Astrocyte (in vitro differentiated cells and primary cell): ENCODE results near the gene TOGARAM2.

Source experiments
- EZH2 ChIP-seq: IDR thresholded peaks from 2 replicates; pipeline ENCODE4 v1.6.1; 2012; ENCODE audit warnings: mild to moderate bottlenecking, low read length, inconsistent platforms; ENCODE audit not compliant: insufficient read depth
- TF ChIP-seq, protein P1 (sequence below): IDR thresholded peaks from 2 replicates; pipeline ENCODE4 v1.5.1; 2011; ENCODE audit warnings: low read depth, mild to moderate bottlenecking, inconsistent platforms, low read length, moderate library complexity; ENCODE audit not compliant: insufficient read depth

DNA sequence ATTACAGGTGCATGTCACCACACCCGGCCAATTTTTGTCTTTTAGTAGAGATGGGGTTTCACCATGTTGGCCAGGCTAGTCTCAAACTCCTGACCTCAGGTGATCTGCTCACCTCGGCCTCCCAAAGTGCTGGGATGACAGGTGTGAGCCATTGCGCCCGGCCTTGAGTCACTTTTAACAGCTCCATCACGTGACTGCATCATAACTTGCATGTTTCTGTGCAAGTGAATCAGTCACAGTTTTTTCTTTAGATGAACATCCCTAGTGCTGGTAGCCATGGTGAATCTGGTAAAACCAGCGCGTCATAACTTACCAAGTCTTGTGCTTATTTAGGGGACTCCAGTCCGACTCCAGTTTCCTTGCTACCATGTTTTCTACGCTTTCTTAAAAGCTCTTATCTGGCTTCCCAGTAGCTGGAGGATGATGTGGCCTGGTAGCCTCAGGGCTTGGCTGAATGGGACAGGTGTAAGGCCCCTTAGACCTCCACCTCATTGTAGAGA, 60.1 kb downstream of the TOGARAM2 start:
- TF ChIP-seq, protein P1, sequence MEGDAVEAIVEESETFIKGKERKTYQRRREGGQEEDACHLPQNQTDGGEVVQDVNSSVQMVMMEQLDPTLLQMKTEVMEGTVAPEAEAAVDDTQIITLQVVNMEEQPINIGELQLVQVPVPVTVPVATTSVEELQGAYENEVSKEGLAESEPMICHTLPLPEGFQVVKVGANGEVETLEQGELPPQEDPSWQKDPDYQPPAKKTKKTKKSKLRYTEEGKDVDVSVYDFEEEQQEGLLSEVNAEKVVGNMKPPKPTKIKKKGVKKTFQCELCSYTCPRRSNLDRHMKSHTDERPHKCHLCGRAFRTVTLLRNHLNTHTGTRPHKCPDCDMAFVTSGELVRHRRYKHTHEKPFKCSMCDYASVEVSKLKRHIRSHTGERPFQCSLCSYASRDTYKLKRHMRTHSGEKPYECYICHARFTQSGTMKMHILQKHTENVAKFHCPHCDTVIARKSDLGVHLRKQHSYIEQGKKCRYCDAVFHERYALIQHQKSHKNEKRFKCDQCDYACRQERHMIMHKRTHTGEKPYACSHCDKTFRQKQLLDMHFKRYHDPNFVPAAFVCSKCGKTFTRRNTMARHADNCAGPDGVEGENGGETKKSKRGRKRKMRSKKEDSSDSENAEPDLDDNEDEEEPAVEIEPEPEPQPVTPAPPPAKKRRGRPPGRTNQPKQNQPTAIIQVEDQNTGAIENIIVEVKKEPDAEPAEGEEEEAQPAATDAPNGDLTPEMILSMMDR, result no peak
- no peak for TF ChIP-seq EZH2
